Measurements from ENCODE around the gene DAB2IP. TPM values are rescaled to one million over a fixed set of nuclear protein-coding genes. Genes with fewer than 3 reads are reported as not detected.

DAB2IP gene
- total RNA-seq, 3 donors from 2014 or later = 109 to 157 (median 111) TPM

DNA sequence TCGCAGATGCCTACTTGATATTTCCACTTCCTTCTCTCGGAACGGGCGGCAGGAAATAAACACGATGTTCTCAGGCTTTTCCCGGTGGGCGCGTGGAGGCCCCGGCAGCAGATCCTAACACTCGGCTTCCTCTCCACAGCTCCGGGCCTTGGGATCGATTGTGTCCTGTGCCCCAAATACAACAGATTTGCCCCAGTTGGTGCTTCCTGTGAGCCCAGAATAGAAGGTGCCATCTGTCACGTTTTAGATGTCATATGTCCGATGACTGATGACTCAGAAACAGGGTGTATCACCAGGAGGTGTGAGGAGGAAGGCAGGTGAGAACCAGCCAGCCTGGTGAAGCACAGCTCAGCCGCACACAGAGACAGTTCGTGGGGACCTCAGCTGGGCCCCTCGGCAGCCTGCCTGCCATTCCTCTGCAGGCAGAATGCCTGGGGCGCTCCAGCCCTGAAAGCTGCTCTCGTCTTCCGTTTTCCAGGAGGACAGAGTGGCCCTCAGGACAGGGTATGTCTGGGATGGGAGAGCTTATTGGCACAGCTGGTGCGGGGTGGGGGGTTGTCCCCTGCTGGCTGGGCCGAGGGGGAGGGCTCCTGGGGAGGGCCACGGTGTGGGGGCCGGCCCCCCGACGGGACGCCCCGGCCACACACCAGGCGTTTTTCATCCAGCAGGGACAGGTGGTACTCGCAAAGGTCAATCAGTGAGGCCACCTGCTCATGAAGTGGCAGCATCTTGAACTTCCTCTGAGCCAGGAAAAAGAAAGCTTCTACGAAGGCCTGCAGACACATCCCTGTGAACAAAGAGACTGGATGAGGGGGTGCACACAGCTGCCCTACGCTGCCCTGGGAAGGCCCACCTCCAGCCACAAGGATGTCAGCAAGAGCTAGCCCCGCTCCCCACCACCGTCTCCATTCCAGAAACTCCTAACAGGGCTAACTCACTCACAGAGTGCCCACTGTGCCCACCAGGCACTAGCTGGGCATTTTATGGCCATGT, 171.0 kb downstream of the DAB2IP start:
- DNase-seq (no peak), ATAC-seq (peak; percentile 17)
- no peak overlapping the region for H3K4me3 ChIP-seq
- no peaks in the 10 kb centered on the region for H3K9me3 ChIP-seq
- H3K36me3 ChIP-seq (ENCODE audit: low read depth) = no peaks in the 10 kb centered on the region
- intact Hi-C loops (cut with DNase I, micrococcal nuclease) = no loop called here
- H3K4me1 ChIP-seq (ENCODE audit: low read depth) = no peaks in the 10 kb centered on the region
- TF ChIP-seq, protein P1, sequence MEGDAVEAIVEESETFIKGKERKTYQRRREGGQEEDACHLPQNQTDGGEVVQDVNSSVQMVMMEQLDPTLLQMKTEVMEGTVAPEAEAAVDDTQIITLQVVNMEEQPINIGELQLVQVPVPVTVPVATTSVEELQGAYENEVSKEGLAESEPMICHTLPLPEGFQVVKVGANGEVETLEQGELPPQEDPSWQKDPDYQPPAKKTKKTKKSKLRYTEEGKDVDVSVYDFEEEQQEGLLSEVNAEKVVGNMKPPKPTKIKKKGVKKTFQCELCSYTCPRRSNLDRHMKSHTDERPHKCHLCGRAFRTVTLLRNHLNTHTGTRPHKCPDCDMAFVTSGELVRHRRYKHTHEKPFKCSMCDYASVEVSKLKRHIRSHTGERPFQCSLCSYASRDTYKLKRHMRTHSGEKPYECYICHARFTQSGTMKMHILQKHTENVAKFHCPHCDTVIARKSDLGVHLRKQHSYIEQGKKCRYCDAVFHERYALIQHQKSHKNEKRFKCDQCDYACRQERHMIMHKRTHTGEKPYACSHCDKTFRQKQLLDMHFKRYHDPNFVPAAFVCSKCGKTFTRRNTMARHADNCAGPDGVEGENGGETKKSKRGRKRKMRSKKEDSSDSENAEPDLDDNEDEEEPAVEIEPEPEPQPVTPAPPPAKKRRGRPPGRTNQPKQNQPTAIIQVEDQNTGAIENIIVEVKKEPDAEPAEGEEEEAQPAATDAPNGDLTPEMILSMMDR (IDR thresholded peaks at IDR 0.05) = no peak

DNA sequence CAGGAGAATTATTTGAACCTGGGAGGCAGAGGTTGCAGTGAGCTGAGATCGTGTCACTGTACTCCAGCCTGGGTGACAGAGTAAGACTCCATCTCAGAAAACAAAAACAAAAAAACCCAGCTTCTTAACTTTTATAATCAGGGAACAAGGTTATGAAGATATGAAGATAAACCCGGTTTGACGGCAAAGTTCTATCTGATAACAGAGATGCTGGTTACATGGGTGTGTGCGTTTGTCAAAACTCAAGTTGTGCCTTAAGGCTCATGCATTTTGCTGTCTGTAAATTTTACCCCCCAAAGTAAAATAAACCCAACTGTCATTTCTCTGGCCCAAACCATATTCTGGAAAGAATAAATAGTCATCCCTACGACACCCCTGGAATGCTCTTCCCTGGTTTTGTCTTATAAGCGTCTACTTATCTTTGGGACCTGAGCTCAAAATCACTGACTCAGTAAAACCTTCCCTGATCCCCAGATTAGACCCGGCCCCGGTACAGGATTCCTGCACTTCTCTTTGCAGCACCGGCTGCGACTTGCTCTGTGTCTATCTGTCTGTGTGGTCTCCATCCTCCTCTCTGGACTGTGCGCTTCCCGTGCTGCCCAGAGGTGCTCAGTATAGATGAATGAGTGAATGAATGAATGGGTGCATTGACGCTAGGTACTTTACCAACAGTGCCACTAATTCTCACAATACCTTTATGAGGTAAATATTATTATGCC, 172.2 kb downstream of the DAB2IP start:
- no peak overlapping the region for H3K4me3 ChIP-seq
- intact Hi-C loops (cut with DNase I, micrococcal nuclease) = no loop called here
- ATAC-seq (no peak), DNase-seq (no peak)
- no peaks in the 10 kb centered on the region for H3K36me3 ChIP-seq (ENCODE audit: low read depth)
- H3K4me1 ChIP-seq (ENCODE audit: low read depth) = no peaks in the 10 kb centered on the region
- no peaks in the 10 kb centered on the region for H3K9me3 ChIP-seq
- TF ChIP-seq, protein P1 (IDR thresholded peaks at IDR 0.05) = no peak

DNA sequence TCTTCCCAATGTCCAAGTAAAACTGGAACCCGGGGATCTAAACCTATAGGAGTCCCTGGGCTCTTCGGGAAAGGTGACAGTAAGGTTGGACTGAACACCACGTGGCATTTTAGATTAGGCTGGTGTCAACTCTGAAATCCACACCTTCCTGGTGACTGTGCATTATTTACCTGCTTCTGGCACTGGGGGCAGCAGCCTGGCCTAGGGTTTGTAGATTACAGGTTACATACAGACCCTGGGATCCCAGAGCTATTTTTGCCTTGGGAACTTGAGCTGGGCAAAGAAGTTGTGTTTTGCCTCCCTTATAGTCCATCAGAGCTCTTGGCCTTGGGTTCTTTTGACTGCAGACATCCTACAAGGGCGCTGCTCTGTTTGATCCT, 173.2 kb downstream of the DAB2IP start:
- TF ChIP-seq, protein P1 (IDR thresholded peaks at IDR 0.05) = no peak
- Histone ChIP-seq H3K4me3 (no peak overlapping the region), H3K9me3 (no peaks in the 10 kb centered on the region), H3K4me1 (ENCODE audit: low read depth) (no peaks in the 10 kb centered on the region), H3K36me3 (ENCODE audit: low read depth) (no peaks in the 10 kb centered on the region)
- DNase-seq (no peak), ATAC-seq (no peak)
- intact Hi-C loops (cut with DNase I, micrococcal nuclease) = no loop called here

DNA sequence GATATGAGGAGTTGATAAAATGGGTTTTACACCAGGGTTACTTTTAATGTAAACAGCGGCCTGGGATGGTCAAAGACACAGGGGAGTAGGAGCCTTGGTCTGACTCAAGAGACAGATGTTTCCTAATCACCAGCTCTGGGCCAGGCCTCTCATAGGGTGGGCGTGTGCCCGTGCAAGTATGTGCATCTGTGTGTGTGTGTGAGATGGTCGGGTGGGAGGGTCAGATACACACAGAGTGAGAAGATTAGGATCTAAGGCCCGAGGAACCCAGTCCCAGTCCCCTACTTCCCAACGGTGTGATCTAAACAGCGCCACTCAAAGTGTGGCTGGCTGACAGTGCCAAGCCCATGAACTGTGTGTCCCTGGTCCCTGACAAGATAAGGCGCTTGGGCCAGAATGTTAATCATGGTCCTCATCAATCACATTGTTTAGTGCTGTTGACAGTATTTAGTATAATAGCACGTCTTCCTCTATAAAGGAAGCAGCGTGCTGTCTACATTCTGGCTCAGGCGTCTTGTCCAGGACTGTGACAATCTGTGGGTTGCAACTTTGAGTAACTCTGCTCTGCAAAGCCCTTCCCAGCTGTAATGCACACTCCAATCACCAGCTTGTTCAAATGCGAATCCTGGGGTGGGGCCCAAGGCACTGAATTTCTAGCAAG, 173.7 kb downstream of the DAB2IP start:
- no peak for DNase-seq
- Histone ChIP-seq H3K9me3 (no peaks in the 10 kb centered on the region), H3K4me3 (no peak overlapping the region), H3K4me1 (ENCODE audit: low read depth) (no peaks in the 10 kb centered on the region), H3K36me3 (ENCODE audit: low read depth) (no peaks in the 10 kb centered on the region)
- intact Hi-C loops (cut with DNase I, micrococcal nuclease) = no loop called here
- ATAC-seq = no peak
- TF ChIP-seq, protein P1 (IDR thresholded peaks at IDR 0.05) = no peak

DNA sequence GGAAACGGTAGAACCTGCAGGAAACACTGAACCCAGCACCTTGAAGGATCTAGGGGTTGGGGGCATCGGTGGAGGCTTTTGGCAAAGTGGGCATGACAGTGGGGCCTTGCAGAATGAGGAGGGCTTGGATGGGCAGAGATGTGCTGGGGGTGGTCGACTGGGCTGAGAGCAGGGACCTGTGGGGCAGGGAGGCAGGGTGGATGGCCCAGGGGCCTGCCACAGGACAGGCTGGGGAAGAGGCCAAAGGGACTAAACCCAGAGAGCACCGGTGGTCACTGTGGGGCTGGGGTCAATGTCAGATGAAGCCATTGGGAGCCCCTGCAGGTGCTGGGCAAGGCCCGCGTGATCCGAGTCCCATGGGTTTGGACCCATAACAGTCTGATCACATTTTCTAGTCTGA, 175.3 kb downstream of the DAB2IP start:
- H3K36me3 ChIP-seq (ENCODE audit: low read depth) = no peaks in the 10 kb centered on the region
- H3K9me3 ChIP-seq = no peaks in the 10 kb centered on the region
- TF ChIP-seq, protein P1 (IDR thresholded peaks at IDR 0.05) = no peak
- intact Hi-C loops (cut with DNase I, micrococcal nuclease) = no loop called here
- DNase-seq = no peak
- no peaks in the 10 kb centered on the region for H3K4me1 ChIP-seq (ENCODE audit: low read depth)
- no peak overlapping the region for H3K4me3 ChIP-seq
- ATAC-seq = no peak
